ENCODE measurements around the gene PSMG3. TPM values are rescaled to one million over a fixed set of nuclear protein-coding genes. Genes with fewer than 3 reads are reported as not detected.

Gene PSMG3
- total RNA-seq, 1 experiment from 2014 or later, result 33.3 TPM

- TF ChIP-seq PRDM15 (CRISPR knock-in tag; IDR thresholded peaks at IDR 0.05), result no peak
- TF ChIP-seq ZNF121 (CRISPR knock-in tag; IDR thresholded peaks at IDR 0.05), result no peak
- no peak for TF ChIP-seq CDX4 (CRISPR knock-in tag; IDR thresholded peaks at IDR 0.05; ENCODE audit: borderline replicate concordance)
- TF ChIP-seq E2F1 (CRISPR knock-in tag; IDR thresholded peaks at IDR 0.05), result no peak
- TF ChIP-seq E2F5 (CRISPR knock-in tag; IDR thresholded peaks at IDR 0.05), result no peak
- no peak for TF ChIP-seq SMAD3 (CRISPR knock-in tag; IDR thresholded peaks at IDR 0.05; ENCODE audit: borderline replicate concordance)
- TF ChIP-seq ZNF532 (CRISPR knock-in tag; IDR thresholded peaks at IDR 0.05; ENCODE audit: borderline replicate concordance), result no peak
- TF ChIP-seq ZBTB43 (CRISPR knock-in tag; IDR thresholded peaks at IDR 0.05), result no peak
- no peak for TF ChIP-seq JUN (CRISPR knock-in tag; IDR thresholded peaks at IDR 0.05)
- no peak for TF ChIP-seq NR2C2 (CRISPR knock-in tag; IDR thresholded peaks at IDR 0.05)
- TF ChIP-seq ERG (CRISPR knock-in tag; IDR thresholded peaks at IDR 0.05), result no peak
- no peak for TF ChIP-seq HMGA2 (CRISPR knock-in tag; IDR thresholded peaks at IDR 0.05)
- no peak for TF ChIP-seq ZMAT4 (CRISPR knock-in tag; IDR thresholded peaks at IDR 0.05)
- no peak for TF ChIP-seq AR (CRISPR knock-in tag; IDR thresholded peaks at IDR 0.05)
- no peak for TF ChIP-seq TCF7 (CRISPR knock-in tag; IDR thresholded peaks at IDR 0.05; ENCODE audit: low read depth)
These were observed 7.2 kb downstream of the PSMG3 start (continued) for GRCh38 chr7:1562597-1563051.
